Stimulated activated CD8-positive, alpha-beta memory T cell treated with anti-CD3 and anti-CD28 coated beads, Interleukin-12 subunit alpha, Interleukin-12 subunit beta, amount 100 ng/mL, for 1 hour (primary cell): Measurements from ENCODE around the gene GABRG3.

Experiments used
- DNase-seq: peaks from one replicate; pipeline ENCODE4 v3.0.0-alpha.2; 2020; ENCODE audit warnings: low read depth

The GABRG3 gene

DNA sequence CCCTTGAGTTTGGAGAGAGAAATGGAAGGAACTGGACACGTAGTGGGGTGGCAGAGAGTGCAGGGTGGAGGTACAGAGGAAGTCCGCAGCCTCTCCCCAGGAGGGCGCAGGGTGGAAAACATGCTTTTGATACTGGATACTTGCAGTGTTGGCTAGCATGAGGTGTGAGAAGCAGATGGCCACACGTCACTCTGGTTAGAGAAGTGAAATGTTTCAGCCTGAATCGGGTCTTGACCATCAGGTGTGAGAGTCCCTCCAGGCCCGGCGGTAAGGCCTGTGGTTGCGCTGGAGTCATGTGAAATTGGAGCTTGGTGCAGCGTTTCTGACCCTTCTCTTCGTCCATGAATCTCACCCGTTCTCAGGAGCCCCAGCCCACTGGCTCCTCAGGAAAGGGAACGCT, 93.1 kb downstream of the GABRG3 start:
- no peak for DNase-seq

DNA sequence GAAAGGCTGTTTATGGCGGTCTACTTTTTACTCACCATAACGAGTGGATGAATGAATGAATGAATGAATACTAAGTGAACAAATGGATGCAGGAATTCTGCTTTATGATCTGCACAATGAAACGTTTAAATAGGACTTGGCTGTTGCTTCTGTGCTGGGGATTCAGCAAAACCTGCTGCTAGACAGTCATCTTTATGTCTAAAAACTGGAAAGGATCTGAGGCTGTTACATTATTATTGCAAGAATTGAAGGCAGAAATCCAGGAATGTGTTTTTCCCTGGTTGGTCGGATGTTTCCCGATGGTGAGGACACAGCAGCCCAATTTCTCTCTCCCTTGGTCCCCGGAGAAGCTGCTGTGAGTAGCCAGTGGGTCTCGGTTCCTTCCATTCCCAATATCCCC, 94.2 kb downstream of the GABRG3 start:
- DNase-seq, result no peak

GRCh38 chr15:27065785-27066184, 94.8 kb downstream of the GABRG3 start:
- no peak for DNase-seq

DNA sequence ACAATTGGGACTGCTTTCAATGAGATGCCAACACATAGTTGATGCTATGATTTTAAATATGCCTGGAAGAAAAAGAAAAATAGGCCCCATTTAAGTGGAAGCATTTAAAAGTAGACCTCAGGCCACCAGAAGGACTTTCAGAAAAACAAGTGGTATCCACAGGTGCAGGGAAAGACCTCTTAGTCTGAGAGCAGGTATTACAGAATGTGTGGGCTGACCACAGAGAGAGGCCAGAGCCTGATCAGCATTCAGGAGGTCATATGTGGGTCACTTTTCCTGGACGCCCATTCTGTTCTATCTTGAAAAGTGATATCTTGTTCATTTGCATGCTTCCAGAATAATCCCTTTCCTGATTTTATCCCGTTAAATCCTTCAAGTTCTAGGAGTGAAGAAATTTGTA, 95.5 kb downstream of the GABRG3 start:
- DNase-seq, result no peak

- DNase-seq, result no peak
These were observed 96.2 kb downstream of the GABRG3 start for GRCh38 chr15:27067175-27067574.

DNA sequence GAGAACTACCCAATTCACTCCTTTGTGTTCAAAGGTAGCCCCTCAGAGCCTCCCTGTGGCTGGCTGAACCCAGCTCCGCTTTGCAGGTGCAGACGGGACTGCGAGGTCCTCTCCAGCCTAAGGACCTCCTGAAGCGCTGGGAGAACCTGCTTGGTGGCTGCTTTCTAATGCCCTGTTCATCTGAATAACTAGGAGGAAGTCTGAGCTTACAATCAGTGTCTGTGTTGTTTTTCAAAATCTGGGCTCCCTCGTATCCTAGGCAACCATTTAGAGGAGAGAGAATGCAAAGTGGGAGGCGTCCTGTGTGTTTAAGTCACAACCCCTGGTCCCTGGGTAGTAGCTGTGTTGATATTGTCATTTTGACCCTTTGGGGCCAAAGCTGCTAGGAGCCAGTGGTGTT, 99.9 kb downstream of the GABRG3 start:
- DNase-seq, result no peak

DNA sequence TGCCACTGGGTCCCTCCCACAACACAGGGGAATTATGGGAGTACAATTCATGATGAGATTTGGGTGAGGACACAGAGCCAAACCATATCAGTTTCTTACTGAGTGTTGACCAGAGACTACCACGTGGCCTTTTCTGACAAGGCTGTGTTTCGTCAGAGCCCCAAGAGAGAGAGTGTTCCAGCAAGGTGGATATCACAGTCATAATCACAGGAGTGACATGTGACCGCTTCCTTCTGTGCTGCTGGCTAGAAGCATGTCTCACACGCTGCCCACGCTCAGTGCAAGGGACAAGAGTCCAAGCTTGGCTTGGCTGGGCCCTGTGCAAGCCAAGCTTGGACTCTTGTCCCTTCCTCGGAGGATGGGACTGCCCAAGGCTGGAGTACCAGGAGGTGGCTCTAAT, 103.2 kb downstream of the GABRG3 start:
- DNase-seq, result no peak

DNA sequence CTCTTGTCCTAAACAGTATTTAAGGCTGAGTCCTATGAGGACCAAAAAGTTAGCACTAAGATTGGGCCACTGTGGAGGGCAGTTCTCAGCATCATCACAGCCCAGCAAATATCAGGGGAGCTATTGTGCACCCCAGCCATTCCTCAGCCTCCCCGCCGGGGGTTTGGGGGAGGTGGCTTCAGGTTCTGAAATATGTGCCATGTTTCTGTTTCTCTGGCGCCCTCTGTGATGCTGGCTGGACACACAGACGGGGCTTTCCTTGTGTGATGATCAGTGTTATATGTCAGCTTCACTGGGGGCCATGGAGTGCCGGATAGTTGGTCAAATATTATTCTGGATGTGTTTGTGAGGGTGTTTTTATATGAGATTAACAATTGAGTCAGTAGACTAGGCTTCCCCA, 106.8 kb downstream of the GABRG3 start:
- no peak for DNase-seq

GRCh38 chr15:27081676-27082418, 110.9 kb downstream of the GABRG3 start:
- DNase-seq, result no peak

DNA sequence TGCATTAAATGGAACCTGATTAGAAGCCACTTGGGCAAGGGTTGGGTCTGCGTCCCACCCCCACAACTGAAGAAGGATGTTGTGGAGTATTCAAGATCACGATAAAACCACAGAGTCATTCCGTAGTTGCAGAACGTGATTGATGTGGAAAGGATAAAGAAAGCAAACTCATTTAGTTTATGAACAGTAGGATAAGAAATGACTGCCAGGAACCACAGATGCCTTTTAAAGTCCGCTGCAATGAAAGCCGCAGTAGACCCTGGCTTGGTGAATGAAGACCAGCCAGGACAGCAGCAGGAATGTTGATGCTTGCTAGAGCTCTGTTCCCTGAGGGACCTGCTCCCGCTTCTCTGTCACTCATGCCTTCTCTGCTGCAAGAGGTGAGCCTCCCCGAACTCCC, 111.5 kb downstream of the GABRG3 start:
- DNase-seq, result no peak

DNA sequence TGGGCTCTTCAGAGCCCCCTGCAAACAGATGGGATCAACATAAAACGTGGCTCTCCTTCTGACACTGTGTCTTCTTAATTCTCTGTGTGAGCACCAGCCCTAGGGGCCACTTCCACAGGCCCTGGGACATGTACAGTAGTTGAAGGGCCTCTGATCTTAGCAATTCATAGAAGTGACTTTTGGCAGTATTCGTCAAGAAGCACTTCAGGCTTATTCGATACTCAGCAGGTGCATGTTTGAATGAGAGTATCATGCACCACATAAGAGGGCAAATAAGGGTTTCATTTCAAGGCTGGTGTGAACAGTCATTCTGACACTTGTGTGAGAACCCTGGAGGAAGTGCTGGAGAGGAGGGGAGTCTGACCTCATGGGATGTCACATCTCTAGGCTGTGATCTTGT, 113.9 kb downstream of the GABRG3 start:
- no peak for DNase-seq

DNA sequence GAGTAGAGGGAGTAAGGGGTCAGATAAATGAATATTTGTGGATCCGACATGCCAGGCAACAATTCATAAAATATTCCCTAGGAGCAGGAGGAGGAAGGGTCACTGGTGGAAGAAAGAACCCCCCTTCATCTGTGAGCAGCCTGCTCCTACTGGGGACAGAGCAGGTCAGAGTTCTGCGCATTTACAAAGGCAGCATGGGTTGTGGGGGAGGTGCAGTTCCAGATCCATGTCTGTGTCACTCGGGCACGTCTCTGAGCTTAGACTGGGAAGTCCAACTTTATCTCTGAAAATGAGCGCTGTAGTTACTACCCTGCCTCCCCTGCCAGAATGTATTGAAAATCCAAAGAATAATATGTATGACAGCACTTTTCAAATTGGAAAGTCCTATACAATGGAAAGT, 115.2 kb downstream of the GABRG3 start:
- no peak for DNase-seq

DNA sequence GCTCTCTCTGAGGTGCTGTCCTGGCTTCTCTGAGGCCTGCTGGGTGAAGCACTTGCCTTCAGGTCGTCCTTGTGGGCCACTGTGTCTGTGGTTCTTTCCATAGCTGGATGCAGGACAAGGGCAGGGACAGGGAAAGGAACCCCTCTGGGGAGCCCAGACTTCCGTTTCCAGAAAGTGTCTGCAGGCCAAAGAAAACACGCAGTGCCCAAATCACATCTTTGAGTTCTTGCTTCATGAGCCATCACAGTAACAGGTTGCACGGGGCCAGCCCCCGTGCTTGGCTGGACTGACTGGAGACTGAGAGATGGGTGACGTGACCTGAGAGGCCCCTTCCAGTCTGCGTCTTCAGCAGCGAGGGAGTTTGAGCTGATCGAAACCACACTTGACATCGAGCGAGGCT, 115.8 kb downstream of the GABRG3 start:
- DNase-seq, result no peak

GRCh38 chr15:27087651-27088583, 116.9 kb downstream of the GABRG3 start:
- no peak for DNase-seq

DNA sequence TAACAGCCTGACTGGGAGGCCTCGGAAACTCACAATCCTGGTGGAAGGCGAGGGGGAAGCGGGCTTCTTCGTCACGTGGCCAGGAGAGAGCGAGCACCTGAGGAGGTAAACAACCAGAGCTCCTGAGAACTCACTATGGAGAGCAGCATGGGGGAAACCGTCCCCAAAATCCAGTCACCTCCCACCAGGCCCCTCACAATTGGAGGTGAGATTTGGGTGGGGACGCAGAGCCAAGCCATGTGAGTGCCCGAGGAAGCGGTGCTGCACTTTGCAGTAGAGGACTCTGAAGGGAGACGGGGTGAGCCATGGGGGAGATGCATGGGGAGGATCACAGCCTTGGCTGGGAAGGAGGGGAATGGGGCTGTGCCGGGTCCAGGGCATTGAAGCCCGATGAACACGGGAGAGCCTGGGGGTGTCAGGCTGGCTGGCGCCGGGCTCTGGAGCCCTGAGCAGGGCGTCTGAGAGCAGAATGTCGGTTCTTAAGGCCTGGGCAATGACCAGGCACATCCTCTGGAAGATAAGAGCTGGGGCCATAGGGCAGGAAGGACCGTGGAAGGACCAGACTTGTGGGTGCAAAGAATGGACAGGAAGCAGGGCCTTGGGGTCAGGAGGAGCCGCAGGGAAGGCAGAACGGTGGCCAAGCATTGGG, 117.7 kb downstream of the GABRG3 start:
- DNase-seq, result no peak

DNA sequence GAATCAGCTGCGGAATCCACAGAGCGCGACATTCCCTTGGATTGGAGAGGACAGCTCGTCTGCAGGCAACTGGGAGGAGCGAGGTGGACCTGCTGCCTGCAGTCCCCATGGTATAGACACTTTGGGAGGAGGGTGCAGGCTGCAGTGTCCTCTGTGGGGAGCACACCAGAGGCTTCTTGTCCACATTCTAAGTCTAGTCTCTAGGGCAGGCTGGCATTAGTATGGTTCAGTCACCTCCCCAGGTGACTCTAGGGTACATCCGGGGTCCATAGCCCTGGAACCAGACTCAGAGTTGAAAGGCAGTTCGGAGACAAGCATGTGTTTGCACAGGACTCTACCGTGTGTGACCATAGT, 118.2 kb downstream of the GABRG3 start:
- no peak for DNase-seq

- DNase-seq, result no peak
These were observed 118.7 kb downstream of the GABRG3 start for GRCh38 chr15:27089676-27090075.

- DNase-seq, result no peak
These were observed 120.4 kb downstream of the GABRG3 start for GRCh38 chr15:27091270-27091940.

DNA sequence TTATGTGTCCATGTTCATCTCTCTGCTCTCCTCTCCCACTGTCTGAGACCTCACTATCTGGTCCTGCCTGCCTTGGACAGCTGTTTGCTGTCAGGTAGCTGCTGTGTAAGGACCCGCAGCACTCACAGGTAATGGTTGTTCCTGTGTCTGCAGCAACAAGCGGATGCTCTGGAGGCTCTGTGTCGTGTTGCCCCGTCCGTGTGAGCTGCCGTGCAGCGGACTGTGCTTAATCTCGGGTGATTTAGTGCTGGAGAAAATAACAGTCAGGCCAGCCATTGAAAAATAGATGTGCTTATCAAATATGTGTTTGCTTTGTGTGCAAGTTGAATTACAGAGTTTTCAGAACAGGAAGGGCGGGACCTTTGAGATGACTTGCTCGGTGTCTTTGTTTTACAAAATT, 121.4 kb downstream of the GABRG3 start:
- no peak for DNase-seq

GRCh38 chr15:27094235-27094634, 123.3 kb downstream of the GABRG3 start:
- no peak for DNase-seq

DNA sequence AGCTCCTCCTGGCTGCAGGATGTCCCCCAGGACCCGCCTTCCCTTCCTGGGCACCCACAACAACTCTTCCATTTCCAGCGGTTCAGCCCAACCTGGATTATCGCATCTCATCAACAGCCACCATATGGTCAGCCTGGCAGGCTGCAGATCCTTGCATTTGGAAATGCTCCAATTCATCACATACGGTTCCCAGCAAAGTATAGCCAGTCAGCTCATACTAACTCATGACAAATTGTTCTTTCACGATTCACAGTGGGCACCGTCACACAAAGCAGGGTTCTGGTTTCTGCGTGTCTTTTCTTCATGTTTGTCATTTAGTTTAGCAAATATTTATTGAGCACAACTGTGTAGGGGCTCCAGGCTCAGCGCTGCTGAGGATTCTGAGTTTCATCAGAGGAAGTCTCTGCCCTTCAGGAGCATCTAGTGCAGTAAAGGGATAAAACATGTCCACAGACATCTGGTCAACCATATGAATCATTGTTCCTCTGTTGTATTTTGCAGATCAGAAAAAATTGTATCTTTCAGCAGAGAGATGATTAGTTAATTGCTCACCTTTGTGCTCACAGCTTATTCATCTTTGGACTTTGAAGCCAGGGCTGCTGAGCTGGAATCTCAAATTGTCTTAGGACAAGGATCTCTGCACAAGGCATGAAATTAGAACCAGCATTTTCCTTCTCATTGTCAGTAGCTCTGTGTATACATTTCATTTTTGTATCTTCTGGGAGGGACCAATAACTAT, 125.1 kb downstream of the GABRG3 start:
- DNase-seq, result no peak

DNA sequence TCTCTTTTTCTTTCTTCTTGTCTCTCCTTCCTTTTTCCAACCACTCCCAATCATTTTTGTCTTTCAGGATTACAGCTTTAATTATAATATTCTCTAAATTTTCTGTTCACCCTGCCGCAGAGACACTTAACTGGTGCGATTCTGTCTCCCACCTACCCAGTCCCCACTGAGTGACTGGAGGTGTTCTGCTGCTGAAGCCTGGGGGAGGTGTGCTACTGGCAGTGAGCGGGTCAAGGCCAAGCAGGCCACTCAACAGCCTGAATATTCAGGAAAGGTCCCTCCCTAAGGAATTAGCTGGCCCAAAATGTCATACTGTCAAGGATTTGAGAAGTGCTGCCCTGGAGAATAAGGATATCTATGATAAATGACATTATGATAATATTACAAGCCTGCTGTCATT, 126.5 kb downstream of the GABRG3 start:
- no peak for DNase-seq
